Smooth muscle cell of the coronary artery (primary cell): Measurements from ENCODE around the gene ATP2C1. TPM values are rescaled to one million over a fixed set of nuclear protein-coding genes. Genes with fewer than 3 reads are reported as not detected.

ENCODE experiments used
- total RNA-seq: library from RNA; depleted of rRNA; stranded (reverse); fragments of >200 nt; gene quantifications from 2 replicates; pipeline ENCODE4 v1.2.3, GENCODE V29; 2014; ENCODE audit warnings: low replicate concordance

ATP2C1 gene, protein sequence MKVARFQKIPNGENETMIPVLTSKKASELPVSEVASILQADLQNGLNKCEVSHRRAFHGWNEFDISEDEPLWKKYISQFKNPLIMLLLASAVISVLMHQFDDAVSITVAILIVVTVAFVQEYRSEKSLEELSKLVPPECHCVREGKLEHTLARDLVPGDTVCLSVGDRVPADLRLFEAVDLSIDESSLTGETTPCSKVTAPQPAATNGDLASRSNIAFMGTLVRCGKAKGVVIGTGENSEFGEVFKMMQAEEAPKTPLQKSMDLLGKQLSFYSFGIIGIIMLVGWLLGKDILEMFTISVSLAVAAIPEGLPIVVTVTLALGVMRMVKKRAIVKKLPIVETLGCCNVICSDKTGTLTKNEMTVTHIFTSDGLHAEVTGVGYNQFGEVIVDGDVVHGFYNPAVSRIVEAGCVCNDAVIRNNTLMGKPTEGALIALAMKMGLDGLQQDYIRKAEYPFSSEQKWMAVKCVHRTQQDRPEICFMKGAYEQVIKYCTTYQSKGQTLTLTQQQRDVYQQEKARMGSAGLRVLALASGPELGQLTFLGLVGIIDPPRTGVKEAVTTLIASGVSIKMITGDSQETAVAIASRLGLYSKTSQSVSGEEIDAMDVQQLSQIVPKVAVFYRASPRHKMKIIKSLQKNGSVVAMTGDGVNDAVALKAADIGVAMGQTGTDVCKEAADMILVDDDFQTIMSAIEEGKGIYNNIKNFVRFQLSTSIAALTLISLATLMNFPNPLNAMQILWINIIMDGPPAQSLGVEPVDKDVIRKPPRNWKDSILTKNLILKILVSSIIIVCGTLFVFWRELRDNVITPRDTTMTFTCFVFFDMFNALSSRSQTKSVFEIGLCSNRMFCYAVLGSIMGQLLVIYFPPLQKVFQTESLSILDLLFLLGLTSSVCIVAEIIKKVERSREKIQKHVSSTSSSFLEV
- total RNA-seq: 160 and 167 TPM in 2 replicates

DNA sequence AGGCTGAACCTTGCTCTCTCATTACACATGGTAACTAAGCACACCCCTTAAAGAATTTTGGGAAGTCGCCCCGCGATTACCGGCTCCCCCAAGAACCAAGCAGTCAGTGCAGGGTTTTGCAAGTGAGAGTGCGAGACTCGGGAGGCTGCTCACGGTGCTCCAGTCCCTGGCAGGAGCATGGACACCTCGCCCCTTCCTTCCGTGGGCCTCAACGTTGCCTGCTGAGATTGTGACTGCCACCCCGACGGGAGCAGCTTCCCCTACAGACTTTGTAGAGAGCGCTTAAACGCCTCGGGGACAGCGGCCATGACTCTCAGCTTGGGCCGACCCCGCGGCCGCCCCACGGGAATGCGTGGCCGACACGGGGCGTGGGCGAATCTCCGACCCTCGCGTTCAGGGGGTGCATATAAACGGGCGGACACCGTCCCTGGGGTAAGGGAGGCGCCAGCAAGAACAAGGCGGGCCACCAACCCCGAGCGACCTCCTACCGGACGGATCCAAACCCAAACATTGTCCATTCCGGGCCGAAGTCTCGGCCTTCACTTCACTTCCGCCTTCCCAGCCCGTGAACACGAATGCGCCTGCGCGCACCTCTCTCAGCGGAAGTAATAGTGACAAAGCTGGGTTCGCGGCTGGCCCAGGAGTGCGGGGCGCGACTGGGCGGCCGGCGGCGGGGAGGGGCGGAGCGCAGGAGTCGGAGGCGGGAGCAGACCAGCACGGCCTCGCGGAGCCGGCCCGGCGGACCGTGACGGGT lies at the start of gene ATP2C1:
Gene ATP2C1 (plus strand): TSS at position 709 of the 754 bp plus-strand sequence. CDS start 686 bp downstream, outside the sequence.

DNA sequence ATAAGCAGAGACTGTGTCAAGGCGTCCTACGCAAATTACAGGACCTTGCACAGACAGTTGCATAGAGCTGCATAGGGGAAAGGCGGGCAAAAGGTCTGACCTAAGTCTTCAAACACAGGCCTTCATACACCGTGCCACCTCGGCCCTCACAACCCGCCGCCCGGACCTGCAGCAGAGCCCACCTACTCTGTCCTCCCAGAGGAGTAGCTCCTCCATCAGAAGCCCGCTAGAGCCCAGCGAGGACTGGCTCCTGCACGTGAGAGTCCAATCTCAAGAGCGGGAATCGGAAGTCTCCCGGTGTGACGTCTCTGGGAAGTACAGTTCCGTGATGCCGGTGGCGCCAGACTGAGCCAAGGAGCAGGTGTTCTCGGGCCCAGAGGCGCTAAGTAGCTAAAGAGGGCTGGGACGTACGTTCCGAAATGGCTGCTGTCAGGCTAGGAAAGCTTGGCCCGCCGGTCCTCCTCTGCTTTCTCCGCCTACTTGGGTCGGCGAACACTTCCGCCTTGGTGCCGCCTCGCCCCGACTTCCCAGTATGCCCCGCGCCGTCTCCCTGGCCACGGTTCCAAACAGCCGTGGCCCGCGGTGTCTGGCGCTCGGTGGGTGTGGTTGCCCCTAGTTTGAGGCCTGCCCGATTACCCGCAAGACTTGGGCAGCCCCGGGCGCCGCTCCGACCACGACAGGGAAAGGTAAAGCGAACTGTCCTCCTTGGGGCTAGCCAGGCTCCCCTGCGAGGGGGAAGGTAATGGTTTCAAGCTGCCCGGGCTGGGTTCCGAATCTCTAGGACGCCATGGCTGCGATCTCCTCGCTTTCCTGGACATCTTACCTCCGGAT lies 132.7 kb downstream of the ATP2C1 start, which contains the start of the genes ASTE1 and NEK11:
Gene ASTE1 (minus strand): TSS at position 505 of the 831 bp plus-strand sequence. CDS start 1,519 bp downstream, outside the sequence.
Gene NEK11 (plus strand): TSS at position 557 of the 831 bp plus-strand sequence. CDS start 2,832 bp downstream, outside the sequence.

Other genes starting within 250 kb of the ATP2C1 start
- gene PIK3R4, start 147.3 kb upstream of the ATP2C1 start, total RNA-seq: 24.9 and 51.0 TPM in 2 replicates
- gene ASTE1, start 132.7 kb downstream of the ATP2C1 start, total RNA-seq: 5.8 and 9.4 TPM in 2 replicates
- 4.1 and 5.4 TPM in 2 replicates for gene NEK11, start 132.8 kb downstream of the ATP2C1 start, total RNA-seq